Measurements from ENCODE around the gene SUSD3.

GRCh38 chr9:93024646-93024910, 33.9 kb upstream of the SUSD3 start:
- no peak for TF ChIP-seq CTCF (conservative IDR thresholded peaks at IDR 0.05)
- no peak for TF ChIP-seq ZFX (IDR thresholded peaks at IDR 0.05)
